T-helper 1 cell treated with Interleukin-12 subunit alpha and Interleukin-12 subunit beta and Interleukin-4 antibody, amounts not matched to agents 30 μg/mL and 1 μg/mL, for 36 hours (primary cell): Measurements from ENCODE around the gene ATF3.
A peak's percentile ranks its signal among the peaks of the same experiment; 100 is the strongest.
"Not testable (repeated sequence)": the region's sequence is repeated elsewhere in the genome, so short reads cannot be mapped to it uniquely, and the experiment has no call there.

ENCODE experiments used
- H3K27ac Mint-ChIP-seq: one replicate; pipeline ENCODE4 v1.8.0; 2021; ENCODE audit warnings: mild to moderate bottlenecking, mixed read lengths
- H3K27me3 Mint-ChIP-seq: one replicate; pipeline ENCODE4 v1.8.0; 2021; ENCODE audit warnings: low read depth, mixed read lengths
- H3K36me3 Mint-ChIP-seq: one replicate; pipeline ENCODE4 v1.8.0; 2021; ENCODE audit warnings: low read depth, mixed read lengths
- H3K4me1 Mint-ChIP-seq: one replicate; pipeline ENCODE4 v1.8.0; 2021; ENCODE audit warnings: low read depth, mixed read lengths
- H3K4me3 Mint-ChIP-seq: one replicate; pipeline ENCODE4 v1.8.0; 2021; ENCODE audit warnings: mild to moderate bottlenecking, moderate library complexity, mixed read lengths
- H3K9me3 Mint-ChIP-seq: one replicate; pipeline ENCODE4 v1.8.0; 2021; ENCODE audit warnings: mixed read lengths

Gene ATF3

DNA sequence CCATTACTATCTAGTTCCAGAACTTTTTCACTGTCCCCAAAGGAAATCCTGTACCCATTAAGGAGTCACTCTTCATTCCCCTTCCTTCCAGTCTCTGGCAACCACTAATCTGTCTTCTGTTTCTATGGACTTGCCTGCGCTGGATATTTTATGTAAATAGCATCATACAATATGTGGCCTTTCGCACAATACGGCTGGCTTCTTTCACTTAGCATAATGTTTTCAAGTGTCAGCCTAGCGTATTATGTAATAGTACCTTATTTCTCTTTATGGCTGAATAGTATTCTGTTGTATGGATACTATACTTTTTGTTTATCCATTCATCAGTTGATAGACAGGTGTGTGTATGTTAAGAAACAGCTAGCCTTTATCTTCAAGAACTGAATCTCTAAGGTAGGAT, 14.3 kb downstream of the ATF3 start:
- Mint-ChIP-seq H3K4me3 (no peak overlapping the region), H3K9me3 (no peaks in the 10 kb centered on the region), H3K4me1 (peaks cover 10% of the 10 kb centered on the region), H3K27me3 (peaks cover 12% of the 10 kb centered on the region), H3K27ac (no peak overlapping the region), H3K36me3 (peaks cover 30% of the 10 kb centered on the region)

DNA sequence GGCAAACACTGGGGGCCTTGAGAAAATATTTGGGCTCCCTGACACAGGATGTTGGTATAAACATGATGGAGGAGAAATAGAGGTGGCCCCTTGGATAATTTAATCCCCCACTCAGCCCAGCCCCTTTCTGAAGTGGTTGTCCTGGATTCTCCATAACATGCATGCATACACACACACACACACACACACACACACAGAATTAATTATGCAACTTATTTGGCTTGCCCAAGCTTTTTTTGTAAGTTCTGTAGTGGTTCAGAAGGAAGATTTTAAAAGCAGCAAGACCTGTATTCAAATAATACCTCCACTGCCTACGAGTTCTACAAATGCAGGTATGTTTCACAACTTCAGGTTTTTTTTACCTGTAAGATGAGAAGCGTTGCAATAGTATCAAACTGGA, 15.0 kb downstream of the ATF3 start:
- Mint-ChIP-seq H3K27ac (no peak overlapping the region), H3K27me3 (peaks cover 16% of the 10 kb centered on the region), H3K4me3 (no peak overlapping the region), H3K9me3 (no peaks in the 10 kb centered on the region), H3K36me3 (peaks cover 24% of the 10 kb centered on the region), H3K4me1 (peaks cover 10% of the 10 kb centered on the region)

DNA sequence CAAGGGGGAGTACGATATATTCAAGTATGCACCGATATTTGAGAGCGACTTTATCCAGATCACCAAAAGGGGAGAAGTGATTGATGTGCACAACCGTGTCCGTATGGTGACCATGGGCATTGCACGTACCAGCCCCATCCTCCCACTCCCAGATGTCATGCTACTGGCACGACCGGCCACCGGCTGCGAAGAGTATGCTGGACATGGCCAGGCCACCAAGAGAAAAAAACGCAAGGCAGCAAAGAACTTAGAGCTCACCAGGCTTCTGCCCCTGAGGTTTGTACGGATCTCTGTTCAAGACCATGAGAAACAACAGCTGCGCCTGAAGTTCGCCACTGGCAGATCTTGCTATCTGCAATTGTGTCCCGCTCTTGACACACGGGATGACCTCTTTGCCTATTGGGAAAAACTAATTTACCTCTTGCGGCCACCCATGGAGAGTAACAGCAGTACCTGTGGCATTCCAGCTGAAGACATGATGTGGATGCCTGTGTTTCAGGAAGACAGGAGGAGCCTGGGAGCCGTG, 16.5 kb downstream of the ATF3 start:
- H3K27ac Mint-ChIP-seq, result no peak overlapping the region
- H3K27me3 Mint-ChIP-seq, result peaks cover 16% of the 10 kb centered on the region
- no peak overlapping the region for H3K4me3 Mint-ChIP-seq
- peaks cover 8% of the 10 kb centered on the region for H3K4me1 Mint-ChIP-seq
- peaks cover 16% of the 10 kb centered on the region for H3K36me3 Mint-ChIP-seq
- H3K9me3 Mint-ChIP-seq, result no peaks in the 10 kb centered on the region

DNA sequence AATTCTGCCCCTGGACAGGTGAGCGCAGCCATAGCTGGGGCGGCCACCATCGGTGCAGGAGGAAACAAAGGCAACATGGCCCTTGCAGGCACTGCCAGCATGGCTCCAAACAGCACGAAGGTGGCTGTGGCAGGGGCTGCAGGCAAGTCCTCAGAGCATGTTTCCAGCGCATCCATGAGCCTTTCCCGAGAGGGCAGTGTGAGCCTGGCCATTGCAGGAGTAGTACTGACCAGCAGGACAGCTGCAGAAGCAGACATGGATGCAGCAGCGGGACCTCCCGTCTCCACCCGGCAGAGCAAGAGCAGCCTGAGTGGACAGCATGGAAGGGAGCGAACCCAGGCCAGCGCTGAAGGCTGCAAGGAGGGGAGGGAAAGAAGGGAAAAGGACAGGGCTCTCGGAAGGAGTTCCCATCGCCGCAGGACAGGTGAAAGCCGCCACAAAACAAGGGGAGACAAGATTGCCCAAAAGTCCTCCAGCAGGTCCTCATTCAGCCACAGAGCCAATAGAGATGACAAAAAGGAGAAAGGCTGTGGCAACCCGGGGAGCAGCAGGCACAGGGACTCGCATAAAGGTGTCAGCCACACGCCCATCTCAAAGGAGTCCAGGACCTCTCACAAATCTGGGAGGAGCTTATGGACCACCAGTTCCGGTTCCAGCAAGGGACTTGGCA, 17.4 kb downstream of the ATF3 start:
- H3K27ac Mint-ChIP-seq, result no peak overlapping the region
- H3K4me3 Mint-ChIP-seq, result no peak overlapping the region
- H3K27me3 Mint-ChIP-seq, result peaks cover 16% of the 10 kb centered on the region
- H3K9me3 Mint-ChIP-seq, result no peaks in the 10 kb centered on the region
- H3K4me1 Mint-ChIP-seq, result peaks cover 8% of the 10 kb centered on the region
- H3K36me3 Mint-ChIP-seq, result peaks cover 11% of the 10 kb centered on the region

DNA sequence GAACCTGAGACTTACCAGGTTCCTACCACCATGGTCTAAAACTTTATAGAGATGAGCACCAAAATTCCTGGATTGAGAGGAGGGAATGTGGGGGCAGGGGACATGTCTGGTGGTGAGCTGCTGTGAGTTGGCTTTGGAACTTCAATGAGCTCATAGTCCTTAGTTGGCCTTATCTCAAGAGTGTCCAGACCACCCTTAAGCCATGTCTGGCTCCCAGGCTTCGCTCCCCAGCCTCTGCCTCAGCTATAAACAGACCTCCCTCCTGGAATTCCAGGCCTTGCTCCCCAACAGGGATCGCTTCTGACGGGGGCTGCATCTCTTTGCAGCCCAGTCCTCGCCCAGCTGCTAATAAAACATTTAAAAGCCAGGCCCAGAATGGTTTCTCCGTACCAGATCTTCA, 19.5 kb downstream of the ATF3 start:
- Mint-ChIP-seq H3K4me3 (no peak overlapping the region), H3K27me3 (peaks cover 22% of the 10 kb centered on the region), H3K4me1 (no peaks in the 10 kb centered on the region), H3K27ac (no peak overlapping the region), H3K9me3 (no peaks in the 10 kb centered on the region), H3K36me3 (no peaks in the 10 kb centered on the region)

DNA sequence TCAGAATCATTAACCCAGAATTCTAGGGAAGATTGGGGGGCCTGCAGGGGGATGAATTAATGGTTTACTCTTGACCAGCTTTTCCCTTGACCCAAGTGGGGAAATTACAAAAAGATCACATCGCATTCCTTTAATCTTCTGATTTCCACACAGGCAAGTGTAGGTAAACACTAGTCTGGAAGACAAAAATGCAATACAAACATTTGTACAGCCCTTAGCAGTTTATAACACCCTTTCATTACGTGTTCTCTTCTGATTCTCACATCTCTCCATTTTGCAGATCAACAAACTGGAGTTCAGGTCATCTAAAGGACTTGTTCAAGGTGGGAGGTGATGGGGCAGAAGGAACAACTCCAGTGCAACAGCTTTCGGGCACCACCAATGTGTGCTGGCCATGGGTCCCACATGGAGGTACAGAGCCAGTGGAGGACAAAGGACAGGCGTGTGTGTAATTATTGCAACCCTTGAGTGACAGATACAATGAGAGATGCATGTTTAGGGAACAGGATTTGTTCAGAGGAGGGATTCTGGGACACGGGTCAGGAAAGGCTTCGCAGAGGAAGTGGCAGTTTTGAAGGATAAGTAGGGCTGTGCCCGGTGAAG, 20.4 kb downstream of the ATF3 start:
- Mint-ChIP-seq H3K36me3 (peaks cover 2% of the 10 kb centered on the region), H3K4me3 (no peak overlapping the region), H3K9me3 (no peaks in the 10 kb centered on the region), H3K27ac (no peak overlapping the region), H3K4me1 (no peaks in the 10 kb centered on the region), H3K27me3 (peaks cover 22% of the 10 kb centered on the region)

DNA sequence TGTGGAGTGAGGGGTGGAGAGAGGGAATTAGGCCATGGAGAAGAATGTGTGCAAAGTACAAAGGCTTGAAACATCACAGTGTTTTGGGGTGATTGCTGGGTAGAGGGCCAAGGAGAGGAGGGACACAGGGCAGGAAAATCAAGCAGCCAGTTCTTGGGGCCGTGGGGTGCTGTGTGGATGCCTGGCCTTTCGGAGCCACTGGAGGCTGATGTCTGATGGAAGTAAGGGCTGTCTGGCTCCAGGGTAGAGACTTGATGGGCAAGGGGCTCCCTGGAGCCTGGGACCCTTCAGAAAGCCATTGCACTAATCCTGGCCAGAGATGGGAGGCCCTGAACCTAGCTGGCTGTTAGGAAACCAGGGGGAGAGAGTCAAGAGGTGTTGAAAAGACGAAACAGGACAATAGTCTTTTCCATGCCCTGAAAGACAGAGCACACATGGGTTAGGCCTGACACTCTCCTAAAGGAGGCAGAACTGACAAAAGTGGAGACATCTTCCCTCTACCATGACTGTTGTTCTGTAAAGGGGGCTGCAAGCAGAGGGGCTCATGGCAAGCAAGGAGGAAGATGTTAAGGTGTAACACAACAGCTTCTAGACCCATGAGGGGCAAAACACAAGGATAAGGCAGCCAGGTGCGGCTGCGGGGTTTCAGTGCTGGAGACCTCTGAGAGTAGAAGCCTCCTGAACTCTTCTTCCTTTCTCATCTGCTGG, 21.0 kb downstream of the ATF3 start:
- Mint-ChIP-seq H3K36me3 (peaks cover 5% of the 10 kb centered on the region), H3K27ac (no peak overlapping the region), H3K9me3 (peaks cover 4% of the 10 kb centered on the region), H3K27me3 (peaks cover 22% of the 10 kb centered on the region), H3K4me1 (peaks cover 4% of the 10 kb centered on the region), H3K4me3 (no peak overlapping the region)

DNA sequence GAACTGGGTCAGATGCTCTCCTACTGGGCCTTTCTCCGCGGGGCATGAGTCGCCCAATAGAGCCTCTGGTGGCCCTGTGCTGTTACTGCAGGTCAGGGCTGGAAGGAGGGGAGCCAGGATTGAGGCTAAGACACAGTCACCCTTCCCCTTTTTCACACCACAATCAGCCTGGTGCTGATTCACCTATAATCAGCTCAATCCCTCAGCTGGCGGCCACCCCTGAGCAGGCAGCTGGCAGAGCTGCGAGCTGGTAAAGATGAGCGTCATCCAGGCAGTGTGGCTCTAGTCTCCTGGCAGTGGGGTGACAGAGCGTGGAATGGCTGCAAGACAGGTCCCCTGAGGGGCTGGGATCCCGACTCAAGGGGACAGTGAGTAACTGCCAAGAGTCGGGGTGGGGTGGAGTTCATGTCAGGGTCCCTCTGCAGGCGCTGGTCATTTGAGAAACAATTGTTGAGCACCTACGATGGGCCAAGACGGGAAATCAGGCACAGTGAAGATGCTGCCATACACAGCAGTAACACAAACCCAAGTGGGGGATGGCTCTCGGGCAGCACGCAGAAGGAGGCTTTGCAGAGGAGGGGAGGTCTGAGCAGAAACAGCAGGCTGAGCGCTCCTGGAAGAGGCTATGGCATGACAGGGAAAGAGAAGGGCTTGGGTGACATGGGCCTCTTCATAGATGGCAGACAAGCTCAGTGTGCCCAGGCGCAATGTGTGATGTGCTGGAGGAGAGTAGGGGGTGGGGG, 21.8 kb downstream of the ATF3 start:
- Mint-ChIP-seq H3K9me3 (peaks cover 9% of the 10 kb centered on the region), H3K4me1 (peaks cover 12% of the 10 kb centered on the region), H3K36me3 (peaks cover 11% of the 10 kb centered on the region), H3K4me3 (no peak overlapping the region), H3K27me3 (peaks cover 22% of the 10 kb centered on the region), H3K27ac (no peak overlapping the region)

DNA sequence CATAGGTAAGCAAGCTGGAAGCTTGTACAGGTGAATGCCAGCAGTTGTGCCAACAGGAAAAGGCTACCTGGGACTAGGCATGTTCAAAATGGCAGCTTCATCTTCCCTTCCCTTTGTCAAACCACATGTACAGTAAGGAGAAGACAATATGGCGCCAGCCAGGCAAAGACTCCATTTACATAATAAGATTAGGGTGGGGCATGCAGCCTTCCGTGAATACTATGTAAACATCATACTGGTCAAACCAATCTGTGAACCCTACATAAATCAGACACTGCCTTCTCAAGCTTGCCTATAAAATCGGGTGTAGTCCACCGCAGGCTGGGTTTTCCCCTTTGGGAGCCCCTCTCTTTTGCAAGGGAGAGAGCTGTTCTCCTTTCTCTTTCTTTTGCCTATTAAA, 24.6 kb downstream of the ATF3 start:
- Mint-ChIP-seq H3K36me3 (peaks cover 11% of the 10 kb centered on the region), H3K27ac (no peak overlapping the region), H3K4me1 (peaks cover 32% of the 10 kb centered on the region), H3K4me3 (no peak overlapping the region), H3K9me3 (peaks cover 9% of the 10 kb centered on the region), H3K27me3 (peaks cover 10% of the 10 kb centered on the region)

DNA sequence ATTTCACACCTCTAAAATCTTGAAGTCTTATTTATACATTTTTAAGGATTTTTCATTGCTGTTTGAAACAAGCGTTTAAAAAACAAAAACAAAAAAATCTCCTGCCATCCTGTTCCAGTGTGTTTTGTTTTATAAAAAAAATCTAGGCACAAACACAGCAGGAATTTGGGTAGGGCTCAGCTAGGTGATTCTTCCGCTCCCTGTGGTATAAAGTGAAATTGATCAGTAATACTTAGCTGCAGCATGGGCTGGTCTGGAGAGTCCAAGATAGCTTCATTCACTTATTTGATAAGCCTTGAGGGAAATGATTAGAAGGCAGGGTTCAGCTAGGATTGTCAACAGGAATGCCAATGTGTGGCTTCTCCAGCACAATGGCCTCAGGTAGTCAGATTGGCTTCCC, 25.7 kb downstream of the ATF3 start:
- peaks cover 9% of the 10 kb centered on the region for H3K9me3 Mint-ChIP-seq
- no peak overlapping the region for H3K4me3 Mint-ChIP-seq
- H3K4me1 Mint-ChIP-seq, result peaks cover 38% of the 10 kb centered on the region
- peaks cover 11% of the 10 kb centered on the region for H3K36me3 Mint-ChIP-seq
- peaks cover 13% of the 10 kb centered on the region for H3K27me3 Mint-ChIP-seq
- H3K27ac Mint-ChIP-seq, result no peak overlapping the region

DNA sequence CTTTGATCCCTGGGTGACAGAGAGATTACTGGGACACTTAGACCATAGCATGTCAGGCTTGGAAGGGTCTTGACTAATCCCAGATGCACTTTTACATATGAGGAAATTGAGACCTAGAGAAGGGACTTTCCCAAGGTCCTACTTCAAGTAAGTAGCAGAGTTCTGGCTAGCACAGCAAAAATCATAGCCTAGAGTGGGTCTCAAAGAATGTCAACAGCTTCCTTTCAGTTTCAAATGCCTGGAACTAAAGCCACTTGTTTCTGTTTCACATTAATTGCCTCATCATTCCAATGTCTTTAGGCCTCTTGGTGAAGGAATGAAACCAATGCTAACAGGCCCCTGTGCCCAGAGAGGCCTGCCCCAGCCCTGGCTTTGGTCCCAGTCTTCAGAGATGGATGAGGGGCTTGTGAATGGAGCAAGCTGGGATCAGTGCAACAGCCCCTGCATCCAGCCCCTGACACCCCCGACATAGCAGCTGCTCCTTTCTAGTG, 26.6 kb downstream of the ATF3 start:
- Mint-ChIP-seq H3K9me3 (peaks cover 9% of the 10 kb centered on the region), H3K27me3 (peaks cover 22% of the 10 kb centered on the region), H3K27ac (peak overlapping the region; percentile 68), H3K4me1 (peaks cover 42% of the 10 kb centered on the region), H3K4me3 (peak overlapping the region; percentile 1), H3K36me3 (peaks cover 11% of the 10 kb centered on the region)

DNA sequence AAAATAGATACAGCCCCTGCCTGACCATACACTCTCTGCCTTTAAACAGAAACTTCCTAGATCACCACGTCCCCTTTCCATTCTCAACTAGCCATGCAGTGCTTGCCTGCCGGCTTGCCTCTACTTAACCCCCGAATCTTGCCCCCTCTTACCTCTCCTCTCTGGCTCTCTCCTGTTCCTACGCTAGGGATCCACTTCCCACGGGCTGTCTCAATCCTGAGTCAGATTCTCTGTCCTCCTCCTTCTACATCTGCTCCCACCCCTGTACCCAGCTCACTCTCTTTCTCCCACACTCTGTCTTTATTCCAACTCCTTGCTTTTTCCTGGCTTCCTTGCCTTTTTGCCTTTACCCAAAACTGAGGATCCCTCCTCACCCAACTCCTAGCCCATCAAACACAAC, 29.3 kb downstream of the ATF3 start:
- Mint-ChIP-seq H3K9me3 (peaks cover 15% of the 10 kb centered on the region), H3K36me3 (peaks cover 11% of the 10 kb centered on the region), H3K27me3 (peaks cover 30% of the 10 kb centered on the region), H3K4me1 (peaks cover 42% of the 10 kb centered on the region), H3K4me3 (peak overlapping the region; percentile 41), H3K27ac (peak overlapping the region; percentile 74)

DNA sequence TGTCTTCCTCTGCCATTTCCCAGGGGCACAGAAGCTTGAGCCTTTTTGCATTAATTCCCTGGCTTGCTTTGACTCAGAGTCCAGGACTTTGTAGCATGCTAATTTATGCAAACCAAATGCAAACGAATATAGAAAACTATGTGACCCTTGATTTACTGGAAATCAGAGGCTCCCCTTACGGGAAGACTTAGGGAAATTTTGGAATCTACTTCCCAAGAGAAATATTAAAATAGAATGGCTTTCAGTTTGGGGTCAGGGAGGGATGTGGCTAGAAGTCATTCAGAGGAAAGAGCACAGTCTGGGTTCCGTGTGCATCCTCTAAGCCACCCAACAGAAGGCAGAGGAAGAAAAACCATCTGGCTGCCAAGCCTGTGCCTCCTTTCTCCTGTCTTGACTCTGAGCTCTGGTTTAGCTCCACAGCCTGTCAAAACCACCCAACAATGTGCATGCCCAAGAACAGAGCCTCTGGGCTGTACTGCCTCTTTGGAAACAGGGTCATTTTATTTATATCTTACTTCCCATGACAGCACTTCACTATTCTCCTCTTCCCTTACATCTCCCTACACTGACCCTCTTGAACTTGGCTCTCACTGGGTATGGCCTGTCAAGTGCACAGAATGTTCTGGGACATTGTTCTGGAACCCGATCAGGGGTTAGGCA, 30.1 kb downstream of the ATF3 start:
- Mint-ChIP-seq H3K4me1 (peaks cover 42% of the 10 kb centered on the region), H3K36me3 (peaks cover 8% of the 10 kb centered on the region), H3K27me3 (peaks cover 30% of the 10 kb centered on the region), H3K27ac (peak overlapping the region; percentile 74), H3K4me3 (no peak overlapping the region), H3K9me3 (peaks cover 15% of the 10 kb centered on the region)

DNA sequence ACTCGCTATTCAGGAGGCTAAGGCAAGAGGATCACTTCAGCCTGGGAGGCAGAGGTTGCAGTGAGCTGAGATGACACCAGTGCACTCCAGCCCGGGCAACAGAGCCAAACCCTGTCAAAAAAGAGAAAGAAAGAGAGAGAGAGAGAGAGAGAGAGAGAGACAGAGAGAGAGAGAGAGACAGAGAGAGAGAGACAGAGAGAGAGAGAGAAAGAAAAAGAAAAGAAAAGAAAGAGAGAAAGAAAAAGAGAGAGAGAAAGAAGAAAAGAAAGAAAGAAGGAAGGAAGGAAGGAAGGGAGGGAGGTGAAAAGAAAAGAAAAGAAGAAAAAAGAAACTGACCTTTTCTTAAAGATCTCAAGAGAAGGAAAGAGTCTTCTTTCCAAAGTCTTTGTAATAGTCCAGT, 31.0 kb downstream of the ATF3 start:
- H3K4me3 Mint-ChIP-seq, H3K36me3 Mint-ChIP-seq, H3K27ac Mint-ChIP-seq: not testable (repeated sequence)
- Mint-ChIP-seq H3K4me1 (peaks cover 39% of the 10 kb centered on the region), H3K9me3 (peaks cover 11% of the 10 kb centered on the region), H3K27me3 (peaks cover 30% of the 10 kb centered on the region)
